Measurements from ENCODE around the gene FARP2. TPM values are rescaled to one million over a fixed set of nuclear protein-coding genes. Genes with fewer than 3 reads are reported as not detected.
A peak's percentile ranks its signal among the peaks of the same experiment; 100 is the strongest.

FARP2 gene
- total and polyA plus RNA-seq, 4 donors, result 5.8 to 30.9 (median 14.3) TPM

DNA sequence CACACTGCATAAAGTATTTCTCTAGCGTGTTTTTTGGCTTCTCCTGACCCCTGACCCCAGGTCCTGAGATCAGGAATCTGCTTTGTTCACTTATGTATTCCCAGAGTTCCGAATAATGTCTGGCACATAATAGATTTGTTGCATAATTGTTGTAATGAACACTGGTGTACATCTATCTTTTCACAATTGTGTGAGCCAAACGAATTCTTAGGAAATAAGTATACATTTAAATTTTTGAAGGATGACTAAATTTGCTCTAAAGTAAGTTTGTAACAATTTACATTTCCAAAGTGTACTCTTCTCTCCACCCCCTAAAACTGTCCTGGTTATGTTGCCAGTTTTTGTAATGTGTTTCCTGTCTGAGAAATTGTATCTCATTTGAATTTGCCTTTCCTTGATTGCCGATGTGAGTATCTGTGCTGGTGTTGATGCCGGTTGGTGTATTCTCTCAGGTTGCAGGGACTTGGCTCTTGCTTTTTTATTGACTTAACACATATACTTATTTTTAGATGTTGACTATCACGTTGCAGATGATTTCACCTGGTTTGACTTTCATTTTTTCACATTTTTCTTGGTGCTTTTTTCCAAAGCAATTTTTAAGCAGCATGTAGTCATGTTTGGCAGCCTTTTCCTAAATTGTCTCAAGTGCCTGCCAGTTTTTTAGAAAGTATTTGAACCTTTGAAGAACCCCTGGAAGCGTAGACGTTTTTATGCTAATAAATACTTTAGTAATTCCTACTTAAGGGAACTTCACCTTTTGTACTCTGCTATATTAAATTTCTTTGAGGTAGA lies 16.1 kb upstream of the FARP2 start:
- Histone ChIP-seq H3K4me1 (ENCODE audit: control insufficient read depth in 4 of 4, insufficient read depth in 4 of 4, low read length in 3 of 4) (peaks cover 0 to 12% (median 2%) of the 10 kb centered on the region in 4 donors), H3K27me3 (ENCODE audit: control insufficient read depth in 4 of 4, insufficient read depth in 4 of 4, low read length in 3 of 4) (no peaks in the 10 kb centered on the region), H3K36me3 (ENCODE audit: control insufficient read depth in 4 of 4, insufficient read depth in 3 of 4, low read depth in 1 of 4, low read length in 3 of 4) (peaks cover 16 to 73% (median 54%) of the 10 kb centered on the region in 4 donors), H3K9ac (ENCODE audit: low read depth in 1 of 2, low read length in 2 of 2) (no peak overlapping the region), H3K27ac (ENCODE audit: low read depth in 1 of 2, low read length in 2 of 2) (no peak overlapping the region), H3K9me3 (ENCODE audit: control insufficient read depth in 4 of 4, low read length in 3 of 4) (no peaks in the 10 kb centered on the region), H3K4me3 (ENCODE audit: low read depth in 1 of 3, low read length in 3 of 3) (no peak overlapping the region)
- no peak for DNase-seq (ENCODE audit: low spot score)
- TF ChIP-seq EGR1 (IDR thresholded peaks at IDR 0.05; ENCODE audit: low read depth in 2 of 2), result no peak
- no peak for TF ChIP-seq SP1 (IDR thresholded peaks at IDR 0.05)
- TF ChIP-seq HNF4A (conservative IDR thresholded peaks at IDR 0.05), result peak in 1 of 2 donors; percentile 14
- WGBS, result 44% methylated on average over 8 of the region's 8 CpGs

DNA sequence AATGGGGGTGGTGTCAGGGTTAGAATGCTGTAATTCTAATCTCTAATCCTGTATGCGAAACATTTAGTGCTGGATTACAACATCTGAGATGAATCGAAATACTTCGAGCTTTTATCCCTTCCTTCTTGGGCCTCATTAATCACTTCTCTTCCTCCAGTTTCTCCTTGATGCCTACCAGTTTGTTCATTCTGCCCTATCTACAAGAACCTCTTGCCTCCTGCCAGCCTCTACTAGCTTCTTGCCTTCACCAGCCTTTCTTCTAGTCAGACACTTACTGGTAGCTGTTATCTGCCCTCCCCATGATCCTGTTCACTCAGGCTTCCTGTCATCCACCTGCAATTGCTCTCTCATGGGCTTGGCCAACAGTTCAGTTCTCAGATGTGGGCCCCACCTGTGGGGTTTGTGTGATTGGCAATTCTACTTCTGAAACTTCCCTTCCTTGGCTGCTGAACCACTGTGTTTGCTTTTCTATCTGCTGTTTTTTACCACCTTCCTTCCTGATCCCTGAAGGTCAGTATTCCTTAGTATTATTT lies 15.4 kb upstream of the FARP2 start:
- Histone ChIP-seq H3K27ac (ENCODE audit: low read depth in 1 of 2, low read length in 2 of 2) (no peak overlapping the region), H3K9ac (ENCODE audit: low read depth in 1 of 2, low read length in 2 of 2) (no peak overlapping the region), H3K36me3 (ENCODE audit: control insufficient read depth in 4 of 4, insufficient read depth in 3 of 4, low read depth in 1 of 4, low read length in 3 of 4) (peaks cover 18 to 75% (median 58%) of the 10 kb centered on the region in 4 donors), H3K4me3 (ENCODE audit: low read depth in 1 of 3, low read length in 3 of 3) (no peak overlapping the region), H3K9me3 (ENCODE audit: control insufficient read depth in 4 of 4, low read length in 3 of 4) (no peaks in the 10 kb centered on the region), H3K27me3 (ENCODE audit: control insufficient read depth in 4 of 4, insufficient read depth in 4 of 4, low read length in 3 of 4) (no peaks in the 10 kb centered on the region), H3K4me1 (ENCODE audit: control insufficient read depth in 4 of 4, insufficient read depth in 4 of 4, low read length in 3 of 4) (peaks cover 0 to 12% (median 2%) of the 10 kb centered on the region in 4 donors)
- TF ChIP-seq SP1 (IDR thresholded peaks at IDR 0.05), result no peak
- no peak for TF ChIP-seq EGR1 (IDR thresholded peaks at IDR 0.05; ENCODE audit: low read depth in 2 of 2)
- no peak for TF ChIP-seq HNF4G (IDR thresholded peaks at IDR 0.05)
- TF ChIP-seq, protein P1, sequence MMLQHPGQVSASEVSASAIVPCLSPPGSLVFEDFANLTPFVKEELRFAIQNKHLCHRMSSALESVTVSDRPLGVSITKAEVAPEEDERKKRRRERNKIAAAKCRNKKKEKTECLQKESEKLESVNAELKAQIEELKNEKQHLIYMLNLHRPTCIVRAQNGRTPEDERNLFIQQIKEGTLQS (IDR thresholded peaks at IDR 0.05), result no peak
- TF ChIP-seq, protein P2, sequence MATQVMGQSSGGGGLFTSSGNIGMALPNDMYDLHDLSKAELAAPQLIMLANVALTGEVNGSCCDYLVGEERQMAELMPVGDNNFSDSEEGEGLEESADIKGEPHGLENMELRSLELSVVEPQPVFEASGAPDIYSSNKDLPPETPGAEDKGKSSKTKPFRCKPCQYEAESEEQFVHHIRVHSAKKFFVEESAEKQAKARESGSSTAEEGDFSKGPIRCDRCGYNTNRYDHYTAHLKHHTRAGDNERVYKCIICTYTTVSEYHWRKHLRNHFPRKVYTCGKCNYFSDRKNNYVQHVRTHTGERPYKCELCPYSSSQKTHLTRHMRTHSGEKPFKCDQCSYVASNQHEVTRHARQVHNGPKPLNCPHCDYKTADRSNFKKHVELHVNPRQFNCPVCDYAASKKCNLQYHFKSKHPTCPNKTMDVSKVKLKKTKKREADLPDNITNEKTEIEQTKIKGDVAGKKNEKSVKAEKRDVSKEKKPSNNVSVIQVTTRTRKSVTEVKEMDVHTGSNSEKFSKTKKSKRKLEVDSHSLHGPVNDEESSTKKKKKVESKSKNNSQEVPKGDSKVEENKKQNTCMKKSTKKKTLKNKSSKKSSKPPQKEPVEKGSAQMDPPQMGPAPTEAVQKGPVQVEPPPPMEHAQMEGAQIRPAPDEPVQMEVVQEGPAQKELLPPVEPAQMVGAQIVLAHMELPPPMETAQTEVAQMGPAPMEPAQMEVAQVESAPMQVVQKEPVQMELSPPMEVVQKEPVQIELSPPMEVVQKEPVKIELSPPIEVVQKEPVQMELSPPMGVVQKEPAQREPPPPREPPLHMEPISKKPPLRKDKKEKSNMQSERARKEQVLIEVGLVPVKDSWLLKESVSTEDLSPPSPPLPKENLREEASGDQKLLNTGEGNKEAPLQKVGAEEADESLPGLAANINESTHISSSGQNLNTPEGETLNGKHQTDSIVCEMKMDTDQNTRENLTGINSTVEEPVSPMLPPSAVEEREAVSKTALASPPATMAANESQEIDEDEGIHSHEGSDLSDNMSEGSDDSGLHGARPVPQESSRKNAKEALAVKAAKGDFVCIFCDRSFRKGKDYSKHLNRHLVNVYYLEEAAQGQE (IDR thresholded peaks at IDR 0.05), result no peak
- TF ChIP-seq JUND (IDR thresholded peaks at IDR 0.05), result no peak
- TF ChIP-seq RXRA (IDR thresholded peaks at IDR 0.05), result no peak
- TF ChIP-seq GABPA (IDR thresholded peaks at IDR 0.05 in 1 of 2, conservative IDR thresholded peaks at IDR 0.05 in 1 of 2), result no peak
- no peak for TF ChIP-seq TAF1 (conservative IDR thresholded peaks at IDR 0.05)
- TF ChIP-seq YY1 (IDR thresholded peaks at IDR 0.05), result no peak
- TF ChIP-seq, protein P3, sequence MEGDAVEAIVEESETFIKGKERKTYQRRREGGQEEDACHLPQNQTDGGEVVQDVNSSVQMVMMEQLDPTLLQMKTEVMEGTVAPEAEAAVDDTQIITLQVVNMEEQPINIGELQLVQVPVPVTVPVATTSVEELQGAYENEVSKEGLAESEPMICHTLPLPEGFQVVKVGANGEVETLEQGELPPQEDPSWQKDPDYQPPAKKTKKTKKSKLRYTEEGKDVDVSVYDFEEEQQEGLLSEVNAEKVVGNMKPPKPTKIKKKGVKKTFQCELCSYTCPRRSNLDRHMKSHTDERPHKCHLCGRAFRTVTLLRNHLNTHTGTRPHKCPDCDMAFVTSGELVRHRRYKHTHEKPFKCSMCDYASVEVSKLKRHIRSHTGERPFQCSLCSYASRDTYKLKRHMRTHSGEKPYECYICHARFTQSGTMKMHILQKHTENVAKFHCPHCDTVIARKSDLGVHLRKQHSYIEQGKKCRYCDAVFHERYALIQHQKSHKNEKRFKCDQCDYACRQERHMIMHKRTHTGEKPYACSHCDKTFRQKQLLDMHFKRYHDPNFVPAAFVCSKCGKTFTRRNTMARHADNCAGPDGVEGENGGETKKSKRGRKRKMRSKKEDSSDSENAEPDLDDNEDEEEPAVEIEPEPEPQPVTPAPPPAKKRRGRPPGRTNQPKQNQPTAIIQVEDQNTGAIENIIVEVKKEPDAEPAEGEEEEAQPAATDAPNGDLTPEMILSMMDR (IDR thresholded peaks at IDR 0.05; ENCODE audit: low read depth, low read length, missing input control), result no peak
- no peak for TF ChIP-seq NR2F2 (IDR thresholded peaks at IDR 0.05)
- TF ChIP-seq, protein P4, sequence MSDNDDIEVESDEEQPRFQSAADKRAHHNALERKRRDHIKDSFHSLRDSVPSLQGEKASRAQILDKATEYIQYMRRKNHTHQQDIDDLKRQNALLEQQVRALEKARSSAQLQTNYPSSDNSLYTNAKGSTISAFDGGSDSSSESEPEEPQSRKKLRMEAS (IDR thresholded peaks at IDR 0.05), result no peak
- TF ChIP-seq HNF4A (conservative IDR thresholded peaks at IDR 0.05), result no peak
- no peak for TF ChIP-seq FOXA1 (IDR thresholded peaks at IDR 0.05)
- TF ChIP-seq RAD21 (IDR thresholded peaks at IDR 0.05), result no peak
- WGBS, result 86% methylated on average over 3 of the region's 3 CpGs
- no peak for DNase-seq (ENCODE audit: low spot score)

All from liver (tissue), 9 donors.